Hematopoietic multipotent progenitor cell (in vitro differentiated cells): ENCODE data around the gene FAM149A. TPM values are rescaled to one million over a fixed set of nuclear protein-coding genes. Genes with fewer than 3 reads are reported as not detected.

Experiments
- DNase-seq, 3 donors: peaks; one replicate each; pipeline ENCODE4 v3.0.0-alpha.2; 2011 to 2015; ENCODE audit warnings: low read depth in 2 of 3, low spot score in 2 of 3
- total RNA-seq: library from RNA; depleted of rRNA; stranded (reverse); fragments of >200 nt; gene quantifications from one replicate; pipeline ENCODE4 v1.2.3, GENCODE V29; 2012

FAM149A gene
- total RNA-seq, 1 donor = under 0.01 TPM

- peak in 1 of 3 donors; percentile 7 for DNase-seq
Measured at GRCh38 chr4:186104890-186105646, 564 bp downstream of the FAM149A start.

DNA sequence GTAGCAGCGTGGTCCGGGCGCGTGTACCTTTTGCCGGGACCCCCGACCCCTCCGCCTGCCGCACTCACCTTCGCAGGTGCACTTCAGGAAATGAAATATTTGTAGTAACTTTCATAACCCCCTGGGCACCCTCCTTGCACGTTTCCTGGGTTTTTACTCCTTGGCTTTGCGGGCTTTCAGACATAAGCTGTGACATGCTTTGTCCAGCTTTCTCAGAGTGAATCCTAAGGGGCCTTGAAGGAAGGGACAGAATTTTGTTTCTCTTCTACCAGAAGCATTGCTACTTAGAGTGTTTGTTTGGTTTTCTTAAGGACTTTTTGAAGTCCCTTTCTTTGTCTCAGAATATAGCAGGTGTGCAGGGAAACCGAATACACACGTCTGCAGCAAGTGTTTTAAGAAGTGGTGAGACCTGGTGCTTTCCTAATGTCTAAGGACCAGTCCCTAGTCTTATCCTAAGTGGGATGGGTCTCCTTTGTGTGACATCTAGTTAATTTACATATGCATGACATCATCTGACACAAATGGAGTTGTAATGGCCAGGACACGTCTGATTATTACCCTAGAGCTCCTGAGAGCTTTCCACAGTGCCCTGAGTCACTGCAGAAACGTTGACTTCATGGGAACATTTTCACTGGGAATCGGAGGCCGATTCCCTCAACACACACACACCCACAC, 1.3 kb downstream of the FAM149A start:
- peak in 1 of 3 donors; percentile 8 for DNase-seq

DNA sequence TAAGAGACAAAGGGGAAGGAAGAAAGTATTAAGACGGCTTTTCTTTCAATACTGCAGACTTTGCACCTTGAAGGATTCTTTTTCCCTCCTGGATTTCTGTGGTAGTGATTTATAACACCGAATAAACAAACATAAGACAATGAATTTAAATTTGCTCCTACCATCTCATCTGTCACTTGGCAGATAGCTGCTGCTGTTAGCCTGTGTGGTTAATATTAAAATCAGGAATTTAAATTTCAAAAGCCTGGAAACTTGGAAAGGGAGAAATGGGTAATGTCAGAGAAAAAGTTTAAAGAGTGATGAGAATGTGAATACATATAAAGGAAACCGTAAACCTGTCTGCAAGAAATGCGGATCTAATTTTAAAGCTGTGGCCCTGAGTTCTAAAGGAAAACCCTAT, 3.4 kb downstream of the FAM149A start:
- no peak for DNase-seq

- no peak for DNase-seq
Measured at GRCh38 chr4:186108391-186108790, 3.9 kb downstream of the FAM149A start.

DNA sequence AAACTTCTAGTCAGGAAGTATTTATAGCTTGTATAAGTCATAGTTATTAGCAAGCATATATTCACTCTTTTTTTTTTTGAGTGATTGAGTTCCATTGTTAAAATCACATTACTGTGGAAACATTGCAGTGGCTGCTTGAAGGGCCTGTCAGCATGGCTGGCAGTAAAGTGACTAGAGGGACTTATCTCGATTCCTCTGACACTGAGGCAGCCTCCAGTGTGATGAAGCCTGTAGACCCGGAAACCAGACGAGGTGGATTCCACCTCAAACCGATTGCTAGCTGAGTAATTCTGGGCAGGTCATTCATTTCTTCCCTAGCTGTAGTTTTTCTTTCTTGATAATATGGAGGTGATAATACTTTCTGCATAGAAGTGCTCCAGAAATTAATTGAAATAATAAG, 4.7 kb downstream of the FAM149A start:
- DNase-seq = no peak

DNA sequence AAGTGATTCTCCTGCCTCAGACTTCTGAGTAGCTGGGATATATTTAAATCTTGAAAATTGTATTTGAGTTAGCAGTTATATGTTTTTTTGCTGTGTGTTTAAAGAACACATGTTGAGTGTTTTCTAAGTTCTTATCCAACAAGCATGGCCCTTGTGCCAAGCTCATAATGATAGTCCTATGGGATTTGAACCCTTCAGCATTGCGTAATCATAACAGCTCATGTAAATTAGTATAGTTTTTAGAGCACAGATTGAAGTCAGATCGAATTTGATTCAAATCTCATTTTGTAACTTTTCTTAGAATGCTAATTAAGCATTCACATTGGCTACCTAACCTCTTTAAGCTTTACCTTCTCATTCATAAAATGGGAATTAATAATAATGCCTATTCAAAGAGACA, 12.2 kb downstream of the FAM149A start:
- DNase-seq = no peak

DNA sequence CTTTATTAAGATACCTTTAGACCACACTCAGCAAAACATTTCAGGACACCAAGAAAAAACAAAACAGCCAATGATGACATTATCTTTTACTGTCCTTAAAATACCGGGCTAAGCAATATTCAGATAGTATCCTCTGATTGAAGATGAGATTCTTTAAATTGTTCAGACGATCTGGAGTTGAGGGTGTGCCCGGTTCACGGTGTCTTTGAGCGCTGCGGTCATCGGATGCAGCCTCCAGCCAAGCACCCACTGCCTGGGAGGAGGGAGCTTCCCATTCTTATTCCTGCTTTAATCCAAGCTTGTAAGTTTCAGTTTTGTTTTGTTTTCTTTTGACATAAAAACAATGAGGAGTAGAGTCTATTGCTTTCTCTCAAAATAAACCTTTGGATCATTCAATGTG, 14.1 kb downstream of the FAM149A start:
- DNase-seq = no peak

GRCh38 chr4:186121057-186121456, 16.6 kb downstream of the FAM149A start:
- DNase-seq = no peak

DNA sequence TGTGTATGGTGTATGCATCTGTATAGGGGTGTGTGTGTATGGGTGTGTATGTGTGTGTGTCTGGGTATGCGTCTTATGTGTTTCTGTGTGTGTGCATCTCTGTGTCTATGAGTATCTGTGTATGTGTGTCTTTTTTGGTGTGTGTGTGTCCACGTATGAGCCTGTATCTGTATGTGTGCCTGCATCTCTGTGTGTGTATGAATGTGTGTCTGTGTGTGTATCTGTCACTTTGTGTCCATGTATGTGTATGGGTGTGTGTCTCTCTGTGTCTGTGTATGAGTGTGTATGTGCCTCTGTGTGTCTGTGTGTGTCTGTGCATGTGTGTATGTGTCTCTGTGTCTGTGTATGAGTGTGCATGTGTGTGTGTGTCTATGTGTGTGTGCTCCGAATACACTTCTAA, 24.3 kb downstream of the FAM149A start:
- no peak for DNase-seq

GRCh38 chr4:186131935-186132334, 27.4 kb downstream of the FAM149A start:
- no peak for DNase-seq

DNA sequence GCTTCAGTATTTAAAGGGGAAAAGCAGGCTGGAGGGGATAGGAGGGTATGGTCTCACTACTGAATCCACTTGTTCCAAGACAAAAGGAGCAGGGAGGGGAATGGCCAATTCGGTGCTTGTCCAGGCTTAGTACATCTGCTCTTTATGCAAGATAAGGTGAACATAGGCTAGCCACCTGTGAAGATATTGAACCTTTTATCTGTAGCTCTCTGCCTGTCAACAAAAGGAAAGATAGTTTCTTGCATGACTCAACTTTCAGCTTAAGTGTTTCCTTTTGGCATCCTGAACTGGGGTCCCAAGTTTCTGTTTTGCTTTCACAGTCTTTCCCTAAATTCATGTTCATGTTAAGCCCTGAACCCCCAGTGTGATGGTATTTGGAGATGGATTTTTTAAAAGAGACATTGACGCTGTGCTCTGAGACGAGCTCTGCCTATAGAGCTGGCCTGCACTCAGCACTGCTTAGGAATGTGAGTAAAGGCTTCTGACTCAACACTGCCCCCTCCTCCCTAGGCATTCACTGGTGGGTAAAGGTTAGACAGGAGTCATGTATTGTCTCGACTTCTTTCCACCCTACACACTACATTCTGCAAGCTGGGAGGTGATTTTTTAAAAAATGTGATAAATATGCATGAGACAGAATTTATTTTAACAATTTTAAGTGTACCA, 28.2 kb downstream of the FAM149A start:
- DNase-seq = peak in 2 of 3 donors; percentile 11 to 24

DNA sequence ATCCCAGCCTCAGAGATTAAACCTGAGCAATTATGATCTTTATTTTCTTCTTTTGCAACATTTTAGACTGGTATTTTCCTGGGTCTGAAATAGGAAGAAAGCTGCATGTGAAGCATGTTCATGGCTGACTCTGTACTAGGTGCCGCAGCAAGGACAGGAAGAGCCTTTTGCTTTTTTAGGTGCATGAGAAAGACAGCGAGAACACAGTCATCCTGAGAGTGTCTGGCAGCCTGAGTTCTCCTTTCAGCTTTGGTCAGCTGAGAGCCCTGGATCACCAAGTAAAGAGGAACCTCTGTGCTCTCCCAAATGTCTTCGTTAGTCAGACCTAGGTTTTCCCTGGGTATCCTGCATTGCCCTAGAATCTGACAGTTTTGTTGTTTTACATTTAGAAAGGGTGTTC, 29.8 kb downstream of the FAM149A start:
- peak in 1 of 3 donors; percentile 20 for DNase-seq

DNA sequence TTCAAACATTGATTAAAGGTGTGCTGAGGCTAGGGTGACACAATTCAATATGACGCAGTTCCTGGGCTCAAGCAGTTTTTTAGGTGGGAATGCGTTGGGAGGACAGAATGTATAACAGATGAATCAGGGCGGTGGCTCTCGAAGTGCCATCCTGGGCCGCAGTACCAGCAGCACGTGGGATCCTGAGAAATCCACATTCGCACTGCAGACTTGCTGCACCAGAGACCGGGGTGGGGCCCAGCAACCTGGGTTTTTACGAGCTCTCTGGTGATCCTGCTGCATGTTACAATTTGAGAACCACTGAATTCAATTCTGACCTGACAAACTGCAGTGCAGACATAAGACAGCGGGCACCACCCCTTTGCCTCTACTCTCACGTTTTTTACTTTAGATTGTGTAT, 30.4 kb downstream of the FAM149A start:
- no peak for DNase-seq

DNA sequence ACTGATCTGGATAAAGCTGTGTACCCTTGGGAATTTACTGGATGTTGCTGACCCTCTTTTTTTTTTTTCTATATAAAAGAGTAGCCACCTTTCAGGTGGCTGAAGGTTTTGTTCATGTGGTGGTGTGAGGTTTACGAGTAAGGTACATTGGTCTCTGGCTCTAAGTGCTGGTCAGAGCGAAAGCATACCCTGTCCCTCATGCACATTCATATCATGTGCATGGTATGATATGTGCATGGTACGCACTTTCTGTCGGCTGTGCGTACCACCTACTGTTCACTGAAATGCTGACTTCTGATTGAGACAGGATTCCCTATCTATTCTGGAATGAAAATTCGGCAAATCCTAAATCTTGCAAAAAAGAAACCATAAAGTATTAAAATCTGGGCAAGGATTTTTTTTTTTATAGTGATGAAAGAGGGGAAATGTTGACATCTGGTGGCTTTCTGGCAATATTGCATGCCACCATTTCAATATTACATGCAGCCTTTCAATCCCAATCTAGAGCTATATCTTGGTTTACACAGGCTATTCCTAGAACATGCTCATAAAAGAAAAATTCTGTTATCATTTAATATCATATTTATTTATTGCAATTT, 32.8 kb downstream of the FAM149A start:
- DNase-seq = peak in 2 of 3 donors; percentile 18 to 53

DNA sequence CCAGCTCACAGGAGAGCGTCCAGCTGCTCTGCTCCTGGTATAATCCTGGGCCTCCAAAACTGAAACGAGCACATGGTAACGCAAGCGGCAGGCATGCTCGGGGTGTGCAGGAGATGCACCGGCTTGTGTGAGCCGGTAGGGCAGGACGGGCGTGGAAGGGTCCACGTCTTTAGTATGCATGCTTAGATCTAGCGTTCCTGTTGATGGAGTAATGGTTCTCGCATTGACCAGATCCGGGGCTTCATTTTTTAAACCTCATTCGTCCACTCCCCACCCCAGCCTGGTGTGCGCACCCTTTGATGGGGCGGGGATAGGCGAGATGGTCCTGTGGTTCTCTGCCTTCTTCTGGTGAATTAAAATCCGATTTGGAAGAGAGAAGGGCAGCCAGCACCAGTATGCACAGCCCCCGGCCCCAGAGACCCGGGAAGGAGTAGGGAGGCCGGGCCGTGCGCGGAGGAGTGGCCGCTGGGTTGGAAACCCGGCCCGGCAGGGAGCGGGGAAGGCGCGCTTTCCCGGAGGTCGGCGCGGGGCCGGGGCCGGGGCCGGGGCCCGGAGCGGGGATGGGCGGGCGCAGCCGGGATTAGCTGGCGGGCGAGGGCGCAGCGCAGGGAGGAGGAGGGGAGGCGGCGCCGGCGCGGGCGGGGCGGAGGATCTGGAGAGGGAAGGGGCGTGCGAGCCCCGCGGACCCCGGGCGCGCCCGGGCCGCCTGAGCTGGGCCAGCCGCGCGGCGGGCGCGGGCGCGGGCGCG, 39.9 kb downstream of the FAM149A start:
- peak in 2 of 3 donors; percentile 22 to 55 for DNase-seq

GRCh38 chr4:186144946-186145569, 40.6 kb downstream of the FAM149A start:
- peak in 2 of 3 donors; percentile 21 to 34 for DNase-seq

DNA sequence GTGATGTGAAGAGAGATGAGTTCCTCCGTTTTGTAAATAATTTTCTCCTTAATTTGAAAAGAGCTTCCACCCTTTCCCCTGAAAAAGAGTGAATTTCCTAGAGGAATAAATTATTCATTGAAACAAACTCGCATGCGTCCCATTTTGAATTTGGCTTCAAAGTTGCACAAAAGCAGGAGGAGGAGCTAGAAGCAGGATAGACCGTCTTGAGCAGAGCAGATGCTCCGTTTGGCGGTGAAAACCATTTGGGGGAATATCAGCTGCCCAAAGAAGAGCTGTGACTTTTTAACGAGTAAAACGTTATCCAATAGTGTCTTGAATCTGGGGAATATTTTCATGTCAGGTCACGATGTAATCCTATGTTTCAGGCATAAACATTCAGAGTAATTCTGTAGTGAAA, 42.0 kb downstream of the FAM149A start:
- DNase-seq = no peak

- no peak for DNase-seq
Measured at GRCh38 chr4:186148336-186148975, 44.0 kb downstream of the FAM149A start.

DNA sequence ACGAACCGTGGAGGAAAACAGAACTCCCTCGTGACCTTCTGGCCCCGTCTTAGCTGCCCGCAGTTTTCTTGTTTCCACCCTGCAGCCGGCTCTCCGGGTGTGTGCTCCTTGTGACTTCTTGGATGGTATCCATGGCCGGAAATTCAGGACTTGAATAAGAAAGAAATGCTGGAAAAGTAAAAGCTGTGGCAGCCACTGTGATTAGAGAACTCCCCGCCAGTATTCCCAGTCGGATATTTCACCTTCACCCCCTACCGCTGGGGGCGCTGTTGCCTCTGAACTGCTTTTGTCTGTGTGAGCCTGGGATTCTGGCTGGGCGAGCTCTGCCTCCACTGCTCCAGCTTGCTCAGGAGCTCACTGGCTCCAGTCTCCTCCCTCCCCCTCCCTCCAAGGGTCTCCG, 45.4 kb downstream of the FAM149A start:
- no peak for DNase-seq

GRCh38 chr4:186150926-186151325, 46.4 kb downstream of the FAM149A start:
- no peak for DNase-seq
